Fibroblast of skin of back (primary cell): ENCODE measurements around the gene DDIT3. TPM values are rescaled to one million over a fixed set of nuclear protein-coding genes. Genes with fewer than 3 reads are reported as not detected.

Source experiments
- DNase-seq: peaks from one replicate; pipeline ENCODE4 v3.0.0-alpha.2; 2013
- polyA plus RNA-seq, 2 experiments: library from polyadenylated mRNA; unstranded; fragments of 120-200 nt; gene quantifications; one replicate each; pipeline ENCODE4 v1.2.1, GENCODE V29; 2013; ENCODE audit not compliant: insufficient read length in 2 of 2

DDIT3 gene
- polyA plus RNA-seq (2013, experiment 1 of 2; ENCODE audit: insufficient read length): 42.4 TPM
- polyA plus RNA-seq (2013, experiment 2 of 2; ENCODE audit: insufficient read length): 22.0 TPM

- DNase-seq: peak; percentile 99
Observed at GRCh38 chr12:57520053-57520818, at the start of gene DDIT3. DDIT3 (minus strand) TSS chr12:57520514; CDS start chr12:57517406, 3,108 bp downstream.

GRCh38 chr12:57569858-57570257, 49.5 kb upstream of the DDIT3 start:
- DNase-seq: no peak

GRCh38 chr12:57568838-57569237, 48.5 kb upstream of the DDIT3 start:
- no peak for DNase-seq

GRCh38 chr12:57564178-57564740, 43.9 kb upstream of the DDIT3 start:
- no peak for DNase-seq

GRCh38 chr12:57563358-57563757, 43.0 kb upstream of the DDIT3 start:
- DNase-seq: no peak

GRCh38 chr12:57561117-57561516, 40.8 kb upstream of the DDIT3 start:
- DNase-seq: peak; percentile 41

- no peak for DNase-seq
Observed at GRCh38 chr12:57560516-57560915, 40.2 kb upstream of the DDIT3 start.

- DNase-seq: no peak
Observed at GRCh38 chr12:57558864-57559263, 38.5 kb upstream of the DDIT3 start.

GRCh38 chr12:57554897-57555296, 34.6 kb upstream of the DDIT3 start:
- DNase-seq: no peak

GRCh38 chr12:57554453-57554852, 34.1 kb upstream of the DDIT3 start:
- DNase-seq: no peak

- DNase-seq: no peak
Observed at GRCh38 chr12:57553343-57554202, 33.3 kb upstream of the DDIT3 start.

GRCh38 chr12:57552835-57553313, 32.6 kb upstream of the DDIT3 start:
- DNase-seq: peak; percentile 53

GRCh38 chr12:57552306-57552651, 32.0 kb upstream of the DDIT3 start:
- DNase-seq: no peak

GRCh38 chr12:57551637-57552305, 31.5 kb upstream of the DDIT3 start:
- no peak for DNase-seq

- no peak for DNase-seq
Observed at GRCh38 chr12:57550641-57551549, 30.6 kb upstream of the DDIT3 start.

- DNase-seq: no peak
Observed at GRCh38 chr12:57549909-57550640, 29.8 kb upstream of the DDIT3 start, which contains the start of gene KIF5A. KIF5A (plus strand) TSS chr12:57550044; CDS start chr12:57550272, 228 bp downstream.

- DNase-seq: no peak
Observed at GRCh38 chr12:57549203-57549908, 29.0 kb upstream of the DDIT3 start.

GRCh38 chr12:57548488-57548887, 28.2 kb upstream of the DDIT3 start:
- DNase-seq: no peak

- no peak for DNase-seq
Observed at GRCh38 chr12:57548013-57548315, 27.6 kb upstream of the DDIT3 start.
